HG03095 (cell line): Measurements from ENCODE around the gene ZNHIT6.
"Not testable (repeated sequence)": the region's sequence is repeated elsewhere in the genome, so short reads cannot be mapped to it uniquely, and the experiment has no call there.

Experiments used
- ATAC-seq: cut with Tn5 transposase; IDR thresholded peaks from one replicate; pipeline ENCODE4 v1.9.1; 2021; ENCODE audit warnings: moderate library complexity; ENCODE audit not compliant: unreplicated experiment

Gene ZNHIT6

DNA sequence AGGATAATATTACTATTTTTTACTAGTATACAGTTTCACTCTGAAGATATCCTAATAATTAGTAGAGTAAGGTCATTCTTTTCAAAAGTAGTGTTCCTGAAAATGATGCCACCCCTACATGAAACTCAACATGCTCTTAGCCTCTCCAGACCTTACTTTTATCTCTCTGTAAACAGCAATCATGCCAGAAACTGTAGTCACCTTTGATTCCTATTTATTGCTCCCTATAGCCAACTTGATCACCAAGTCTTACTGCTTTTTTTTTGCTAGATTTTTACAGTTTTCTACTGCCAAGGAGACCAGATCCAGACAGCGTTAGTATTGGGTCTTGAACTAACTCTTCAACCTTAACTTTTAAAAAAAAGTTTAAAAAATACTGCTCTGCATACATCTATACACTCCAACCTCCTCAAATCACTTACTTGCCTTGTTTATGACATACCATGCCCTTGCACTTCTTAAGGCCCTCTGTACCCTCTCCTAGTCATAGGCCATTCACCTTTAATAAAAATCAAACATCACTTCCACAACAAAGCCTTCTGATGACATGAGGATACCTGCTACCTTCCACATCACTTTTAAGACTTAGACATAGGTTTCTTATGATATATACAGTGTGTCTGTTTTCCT is 36.1 kb downstream of the ZNHIT6 start:
- no peak for ATAC-seq

DNA sequence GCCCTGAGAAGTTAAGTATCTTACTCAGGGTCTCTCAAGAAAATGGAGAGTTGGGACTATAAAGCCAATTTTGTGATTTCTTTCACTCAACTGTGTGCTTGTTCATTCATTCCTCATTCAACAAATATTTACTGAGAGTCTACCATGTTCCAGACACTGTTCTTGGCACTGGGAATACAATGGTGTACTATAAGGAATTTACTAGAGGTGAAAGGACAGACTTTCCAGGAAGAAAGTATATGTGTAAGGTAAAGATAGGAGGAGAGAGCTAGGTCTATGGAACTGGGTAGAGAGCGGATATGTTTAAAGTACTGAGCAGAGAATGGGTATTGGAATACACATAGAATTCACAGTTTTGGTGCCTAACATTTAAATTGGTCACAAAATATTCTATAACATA is 42.3 kb downstream of the ZNHIT6 start:
- ATAC-seq = no peak

- no peak for ATAC-seq
Observed at GRCh38 chr1:85663382-85663781, 44.9 kb downstream of the ZNHIT6 start.

- no peak for ATAC-seq
Observed at GRCh38 chr1:85661767-85662166, 46.5 kb downstream of the ZNHIT6 start.

DNA sequence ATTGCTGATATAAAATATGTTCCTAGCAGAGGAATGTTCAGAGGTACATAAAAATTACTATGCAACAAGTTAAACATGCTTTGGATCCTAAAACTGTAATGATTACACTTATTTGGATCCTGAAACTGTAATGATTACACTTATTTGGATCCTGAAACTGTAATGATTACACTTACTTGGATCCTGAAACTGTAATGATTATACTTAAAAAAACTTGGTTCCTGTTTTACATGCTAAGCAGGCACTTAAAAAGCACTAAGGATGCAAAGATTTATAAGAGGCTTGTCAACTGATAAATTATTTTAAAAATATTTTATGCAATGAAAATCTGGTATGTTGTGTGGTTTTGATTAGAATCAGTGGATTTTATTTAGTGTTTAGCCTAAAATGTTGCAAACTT is 47.7 kb downstream of the ZNHIT6 start:
- no peak for ATAC-seq

DNA sequence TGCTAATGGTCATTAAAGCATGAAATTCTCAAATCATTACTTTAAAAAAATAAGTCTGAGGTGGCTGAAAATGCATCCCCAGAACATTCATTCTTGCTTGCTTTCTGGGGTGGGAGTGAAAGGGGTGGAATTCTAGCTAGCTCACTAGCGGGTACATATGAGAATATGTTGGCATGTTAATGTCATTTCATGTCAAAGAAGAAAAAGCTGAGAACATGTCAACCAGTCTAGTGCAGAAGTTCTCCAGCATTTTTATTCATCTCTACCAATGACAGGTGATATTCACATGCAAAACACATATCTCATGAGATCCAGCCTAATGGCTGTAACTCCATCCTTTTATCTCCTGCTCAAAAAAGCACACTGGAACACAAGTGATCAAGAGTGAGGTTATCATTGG is 49.1 kb downstream of the ZNHIT6 start:
- no peak for ATAC-seq

- ATAC-seq = no peak
Observed at GRCh38 chr1:85656948-85657347, 51.3 kb downstream of the ZNHIT6 start.

- ATAC-seq = no peak
Observed at GRCh38 chr1:85656256-85656655, 52.0 kb downstream of the ZNHIT6 start.

GRCh38 chr1:85655315-85655714 is 52.9 kb downstream of the ZNHIT6 start:
- ATAC-seq = no peak

- ATAC-seq = no peak
Observed at GRCh38 chr1:85654066-85654782, 54.0 kb downstream of the ZNHIT6 start.

GRCh38 chr1:85652327-85652726 is 55.9 kb downstream of the ZNHIT6 start:
- ATAC-seq = no peak

- ATAC-seq = no peak
Observed at GRCh38 chr1:85650645-85651044, 57.6 kb downstream of the ZNHIT6 start.

GRCh38 chr1:85649591-85649990 is 58.6 kb downstream of the ZNHIT6 start:
- no peak for ATAC-seq

DNA sequence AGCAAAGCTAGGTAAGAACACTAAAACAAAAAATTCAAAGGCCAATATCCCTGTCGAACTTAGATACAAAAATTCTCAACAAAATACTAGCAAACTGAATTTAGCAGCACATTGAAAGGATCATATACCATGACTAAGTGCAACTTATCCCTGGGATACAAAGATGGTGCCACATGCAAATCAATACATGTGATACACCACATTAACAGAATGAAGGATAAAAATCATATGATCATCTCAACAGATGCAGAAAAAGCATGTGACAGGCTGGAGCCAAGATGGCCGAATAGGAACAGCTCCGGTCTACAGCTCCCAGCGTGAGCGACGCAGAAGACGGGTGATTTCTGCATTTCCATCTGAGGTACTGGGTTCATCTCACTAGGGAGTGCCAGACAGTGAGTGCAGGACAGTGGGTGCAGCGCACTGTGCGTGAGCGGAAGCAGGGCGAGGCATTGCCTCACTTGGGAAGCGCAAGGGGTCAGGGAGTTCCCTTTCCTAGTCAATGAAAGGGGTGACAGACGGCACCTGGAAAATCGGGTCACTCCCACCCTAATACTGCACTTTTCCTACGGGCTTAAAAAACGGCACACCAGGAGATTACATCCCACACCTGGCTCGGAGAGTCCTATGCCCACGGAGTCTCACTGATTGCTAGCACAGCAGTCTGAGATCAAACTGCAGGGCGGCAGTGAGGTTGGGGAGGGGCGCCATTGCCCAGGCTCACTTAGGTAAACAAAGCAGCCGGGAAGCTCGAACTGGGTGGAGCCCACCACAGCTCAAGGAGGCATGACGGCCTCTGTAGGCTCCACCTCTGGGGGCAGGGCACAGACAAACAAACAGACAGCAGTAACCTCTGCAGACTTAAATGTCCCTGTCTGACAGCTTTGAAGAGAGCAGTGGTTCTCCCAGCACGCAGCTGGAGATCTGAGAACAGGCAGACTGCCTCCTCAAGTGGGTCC is 66.4 kb downstream of the ZNHIT6 start:
- not testable (repeated sequence) for ATAC-seq

GRCh38 chr1:85639920-85640319 is 68.3 kb downstream of the ZNHIT6 start:
- ATAC-seq = not testable (repeated sequence)

GRCh38 chr1:85638412-85638811 is 69.8 kb downstream of the ZNHIT6 start:
- no peak for ATAC-seq

DNA sequence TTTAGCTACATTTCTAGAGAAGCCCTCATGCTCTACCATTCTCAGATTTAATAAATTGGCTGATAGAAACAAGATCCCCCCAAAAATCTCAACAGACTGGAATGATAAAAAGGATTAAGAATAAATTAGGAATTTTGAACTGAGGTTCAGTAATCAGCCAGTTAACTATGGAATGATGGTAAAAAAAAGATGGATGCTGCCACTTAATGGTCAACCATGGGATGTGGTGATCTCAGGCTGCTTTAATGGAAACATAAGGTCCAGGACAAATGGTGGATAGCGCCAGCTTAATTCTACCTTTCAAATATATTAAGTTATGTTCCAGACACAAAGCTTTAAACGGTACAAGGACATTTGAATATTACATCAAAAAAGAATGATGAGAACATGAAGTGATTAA is 77.7 kb downstream of the ZNHIT6 start:
- ATAC-seq = no peak

- ATAC-seq = no peak
Observed at GRCh38 chr1:85629532-85629920, 78.7 kb downstream of the ZNHIT6 start.

DNA sequence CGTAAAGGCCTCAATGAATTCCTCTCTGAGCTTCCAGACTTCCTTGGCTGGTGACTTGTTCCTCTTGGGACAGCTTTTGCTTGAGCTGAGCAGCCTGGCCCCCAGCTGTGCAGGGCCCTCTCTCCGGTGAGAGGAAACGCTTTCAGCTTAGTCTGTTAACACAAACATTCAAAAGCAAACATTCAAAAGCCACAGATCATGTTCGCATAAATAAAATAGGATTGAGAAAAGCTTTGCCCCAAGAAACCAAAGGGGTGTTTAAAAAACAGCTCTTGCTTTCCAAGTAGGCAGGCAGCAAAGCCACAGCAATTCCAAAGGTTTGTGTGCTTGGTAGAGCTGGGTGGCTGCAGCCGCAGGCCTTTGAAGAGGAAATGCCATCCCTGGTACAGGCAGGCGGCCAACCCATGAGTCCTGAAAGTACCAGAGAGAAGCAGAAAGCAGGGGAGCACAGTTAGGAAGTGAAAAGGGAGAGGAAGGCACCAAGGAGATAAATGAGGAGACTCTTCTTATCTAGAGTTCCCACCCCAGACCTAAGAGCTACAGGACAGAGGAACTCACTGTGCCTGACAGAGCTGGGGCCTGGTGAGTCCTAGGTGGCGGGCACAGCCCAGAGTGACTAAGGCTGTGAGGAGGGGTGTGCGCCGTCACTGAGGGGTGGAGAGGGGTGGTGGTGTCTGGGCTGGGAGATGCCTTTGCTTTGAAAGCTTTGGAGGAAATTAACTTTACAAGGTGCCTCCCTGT is 79.3 kb downstream of the ZNHIT6 start:
- no peak for ATAC-seq

DNA sequence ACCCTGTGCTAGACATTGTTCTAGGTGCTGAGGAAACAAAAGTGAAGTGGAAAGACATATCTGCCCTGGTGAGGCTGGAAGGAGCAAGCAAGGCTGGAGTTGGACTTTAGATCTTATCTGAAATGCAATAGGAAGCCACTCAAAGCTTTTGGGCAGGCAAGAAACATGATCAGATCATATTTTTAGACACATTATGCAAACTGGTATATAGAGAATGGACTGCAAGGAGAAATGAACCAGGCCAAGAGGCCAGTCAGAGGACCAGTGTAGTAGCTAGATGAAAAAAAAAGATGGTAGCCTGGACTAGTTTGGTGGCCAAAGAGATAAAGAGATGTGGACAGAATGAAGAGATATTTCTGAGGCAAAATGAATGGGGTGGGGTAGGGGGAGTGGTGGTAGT is 81.4 kb downstream of the ZNHIT6 start:
- ATAC-seq = no peak

DNA sequence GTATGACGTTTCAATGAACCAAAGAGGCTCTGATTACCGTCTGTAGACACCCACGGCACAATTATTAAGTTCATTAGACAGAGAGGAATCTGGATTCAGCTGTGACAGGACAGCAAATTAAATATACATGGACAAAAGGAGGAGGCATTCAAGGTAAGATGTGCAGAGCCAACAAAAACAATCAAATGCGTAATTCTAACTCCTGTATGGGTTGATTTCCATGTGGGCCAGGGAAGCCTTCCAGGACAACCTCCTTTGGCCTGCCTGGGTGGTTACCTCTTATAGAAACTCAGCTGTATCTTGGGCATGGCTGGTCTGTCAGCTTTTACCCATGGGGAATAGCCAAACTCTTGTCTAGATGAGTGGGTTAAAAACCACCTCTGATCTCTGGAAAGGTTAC is 83.9 kb downstream of the ZNHIT6 start:
- ATAC-seq = no peak
